Measurements from ENCODE around the gene ABCC1. TPM values are rescaled to one million over a fixed set of nuclear protein-coding genes. Genes with fewer than 3 reads are reported as not detected.

The ABCC1 gene
- total RNA-seq, 1 donor from 2014 or later: 47.9 TPM

GRCh38 chr16:16136588-16136987, 187.2 kb downstream of the ABCC1 start:
- Mint-ChIP-seq H3K36me3 (ENCODE audit: low read depth) (peaks cover 41% of the 10 kb centered on the region), H3K4me1 (ENCODE audit: low read depth) (no peaks in the 10 kb centered on the region), H3K27ac (ENCODE audit: unreplicated experiment) (no peak overlapping the region), H3K27me3 (ENCODE audit: low read depth) (no peaks in the 10 kb centered on the region), H3K9me3 (ENCODE audit: low read depth) (no peaks in the 10 kb centered on the region), H3K4me3 (ENCODE audit: unreplicated experiment) (no peak overlapping the region)
- no peak for DNase-seq (ENCODE audit: low spot score)
- TF ChIP-seq CTCF (IDR thresholded peaks at IDR 0.05): no peak

DNA sequence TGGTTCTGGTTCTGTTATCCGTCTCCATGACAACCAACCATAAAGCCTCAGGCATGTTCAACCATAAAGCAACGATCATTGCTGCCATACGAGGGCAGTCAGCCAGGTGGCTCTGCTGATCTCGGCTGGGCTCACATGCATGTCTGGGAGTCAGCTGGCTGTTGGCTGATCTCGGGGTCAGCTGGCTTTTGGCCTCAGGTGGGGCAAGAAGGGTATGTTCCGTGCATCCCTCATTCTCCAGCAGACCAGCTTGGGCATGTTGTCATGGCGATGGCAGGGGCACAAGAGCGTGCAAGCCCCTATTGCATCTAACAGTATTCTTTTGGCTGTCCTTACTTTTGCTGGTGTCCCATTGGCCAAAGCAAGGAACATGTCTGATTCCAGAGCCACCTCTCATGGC, 187.7 kb downstream of the ABCC1 start:
- no peaks in the 10 kb centered on the region for H3K9me3 Mint-ChIP-seq (ENCODE audit: low read depth)

DNA sequence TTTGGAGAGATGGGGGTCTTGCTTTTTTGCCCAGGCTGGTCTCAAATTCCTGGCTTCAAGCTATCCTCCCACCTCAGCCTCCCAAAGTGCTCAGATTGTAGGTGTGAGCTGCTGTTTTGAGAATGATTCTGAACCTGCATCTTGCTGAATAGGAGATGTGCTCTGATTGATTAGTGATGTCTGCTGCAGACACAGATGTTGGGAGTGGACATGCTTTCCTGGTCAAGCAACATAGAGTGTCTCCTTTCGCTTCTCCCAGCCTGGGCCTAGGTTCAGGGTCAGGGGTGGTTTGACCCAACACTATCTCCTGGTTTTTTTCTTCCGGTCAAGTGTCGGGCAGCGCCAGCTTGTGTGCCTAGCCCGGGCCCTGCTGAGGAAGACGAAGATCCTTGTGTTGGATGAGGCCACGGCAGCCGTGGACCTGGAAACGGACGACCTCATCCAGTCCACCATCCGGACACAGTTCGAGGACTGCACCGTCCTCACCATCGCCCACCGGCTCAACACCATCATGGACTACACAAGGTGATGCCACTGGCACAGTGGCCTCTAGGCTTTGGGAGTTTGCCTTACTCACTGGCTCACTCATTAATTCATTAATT, 188.7 kb downstream of the ABCC1 start:
- no peak overlapping the region for H3K27ac Mint-ChIP-seq (ENCODE audit: unreplicated experiment)
- no peaks in the 10 kb centered on the region for H3K9me3 Mint-ChIP-seq (ENCODE audit: low read depth)
- no peak for TF ChIP-seq CTCF (IDR thresholded peaks at IDR 0.05)
- H3K4me1 Mint-ChIP-seq (ENCODE audit: low read depth): no peaks in the 10 kb centered on the region
- no peaks in the 10 kb centered on the region for H3K27me3 Mint-ChIP-seq (ENCODE audit: low read depth)
- peaks cover 41% of the 10 kb centered on the region for H3K36me3 Mint-ChIP-seq (ENCODE audit: low read depth)
- H3K4me3 Mint-ChIP-seq (ENCODE audit: unreplicated experiment): no peak overlapping the region
- peak; percentile 70 for DNase-seq (ENCODE audit: low spot score)

More for the DNA sequence above, 187.7 kb downstream of the ABCC1 start:
- H3K27ac Mint-ChIP-seq (ENCODE audit: unreplicated experiment): no peak overlapping the region
- H3K4me1 Mint-ChIP-seq (ENCODE audit: low read depth): no peaks in the 10 kb centered on the region
- DNase-seq (ENCODE audit: low spot score): no peak
- peaks cover 41% of the 10 kb centered on the region for H3K36me3 Mint-ChIP-seq (ENCODE audit: low read depth)
- no peak overlapping the region for H3K4me3 Mint-ChIP-seq (ENCODE audit: unreplicated experiment)
- no peak for TF ChIP-seq CTCF (IDR thresholded peaks at IDR 0.05)
- no peaks in the 10 kb centered on the region for H3K27me3 Mint-ChIP-seq (ENCODE audit: low read depth)

DNA sequence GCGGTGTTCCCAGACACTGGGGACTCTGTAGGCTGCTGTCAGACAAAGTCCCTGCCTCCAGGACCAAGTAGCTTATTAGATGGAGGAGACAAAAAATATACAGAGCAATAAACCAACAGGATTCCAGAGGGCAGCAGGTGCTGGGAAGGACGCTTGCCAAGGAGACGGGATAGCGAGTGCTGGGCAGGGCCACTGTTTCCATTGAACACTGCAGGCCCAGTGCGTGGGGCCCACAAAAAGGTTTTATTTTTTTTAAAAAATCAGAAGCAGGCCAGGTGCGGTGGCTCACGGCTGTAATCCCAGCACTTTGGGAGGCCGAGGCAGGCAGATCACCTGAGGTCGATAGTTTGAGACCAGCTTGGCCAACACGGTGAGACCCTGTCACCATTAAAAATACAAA, 189.6 kb downstream of the ABCC1 start:
- Mint-ChIP-seq H3K4me1 (ENCODE audit: low read depth) (no peaks in the 10 kb centered on the region), H3K36me3 (ENCODE audit: low read depth) (peaks cover 35% of the 10 kb centered on the region), H3K27ac (ENCODE audit: unreplicated experiment) (no peak overlapping the region), H3K4me3 (ENCODE audit: unreplicated experiment) (no peak overlapping the region), H3K9me3 (ENCODE audit: low read depth) (no peaks in the 10 kb centered on the region), H3K27me3 (ENCODE audit: low read depth) (no peaks in the 10 kb centered on the region)
- no peak for TF ChIP-seq CTCF (IDR thresholded peaks at IDR 0.05)
- DNase-seq (ENCODE audit: low spot score): peak; percentile 53

DNA sequence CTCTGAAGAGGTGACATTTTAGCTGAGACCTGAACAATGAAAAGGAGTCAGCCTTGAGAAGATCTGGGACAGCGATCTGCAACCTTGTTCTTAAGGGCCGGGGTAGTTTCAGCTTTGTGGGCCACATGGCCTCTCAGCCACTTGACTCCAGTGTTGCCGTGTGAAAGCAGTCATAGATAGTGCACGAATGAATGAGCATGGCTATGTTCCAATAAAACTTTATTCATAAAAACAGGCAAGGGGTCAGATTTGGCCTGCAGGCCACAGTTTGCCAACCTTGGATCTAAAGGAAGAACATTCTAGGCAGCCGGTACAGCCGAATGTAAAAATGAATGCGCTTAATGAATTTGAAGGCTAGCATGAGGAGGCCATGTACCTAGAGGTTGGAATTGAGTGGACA, 190.4 kb downstream of the ABCC1 start:
- Mint-ChIP-seq H3K27me3 (ENCODE audit: low read depth) (no peaks in the 10 kb centered on the region), H3K36me3 (ENCODE audit: low read depth) (peaks cover 33% of the 10 kb centered on the region), H3K9me3 (ENCODE audit: low read depth) (no peaks in the 10 kb centered on the region), H3K4me3 (ENCODE audit: unreplicated experiment) (no peak overlapping the region), H3K27ac (ENCODE audit: unreplicated experiment) (no peak overlapping the region), H3K4me1 (ENCODE audit: low read depth) (no peaks in the 10 kb centered on the region)
- no peak for TF ChIP-seq CTCF (IDR thresholded peaks at IDR 0.05)
- DNase-seq (ENCODE audit: low spot score): no peak

Data from chondrocyte (in vitro differentiated cells).